ENCODE measurements around the gene KANSL1. TPM values are rescaled to one million over a fixed set of nuclear protein-coding genes. Genes with fewer than 3 reads are reported as not detected.

Gene KANSL1
- total RNA-seq, 1 donor from 2014 or later: 99.8 TPM

DNA sequence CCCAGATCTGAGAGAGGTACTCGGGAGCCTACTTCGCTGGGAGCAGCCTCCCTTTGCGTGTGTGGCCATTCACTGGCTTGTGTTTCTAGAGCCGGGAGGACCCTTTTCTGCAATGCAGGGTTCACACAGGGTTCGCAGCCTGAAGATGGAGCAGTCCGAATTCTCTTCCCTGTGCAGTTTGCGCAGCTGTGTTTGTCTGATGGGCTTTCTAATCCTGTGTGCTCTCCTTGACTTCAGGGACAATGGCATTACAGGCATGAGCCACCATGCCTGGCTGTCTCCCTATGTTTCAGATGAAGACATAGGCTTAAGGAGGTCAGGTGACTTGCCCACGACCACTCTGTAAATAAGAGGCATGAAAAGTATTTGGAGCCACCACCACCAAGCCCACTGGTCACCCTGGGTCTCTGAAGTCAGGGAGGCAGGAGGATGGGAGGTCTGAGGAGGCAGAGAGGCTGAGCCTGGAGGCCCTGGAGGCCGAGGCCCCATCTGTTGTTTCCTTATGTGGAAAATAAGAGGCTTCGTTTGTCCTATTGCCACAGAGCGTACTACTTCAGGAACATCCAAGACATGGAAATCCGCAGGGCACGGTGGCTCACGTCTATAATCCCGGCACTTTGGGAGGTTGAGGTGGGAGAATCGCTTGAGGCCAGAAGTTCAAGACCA is 199.1 kb downstream of the KANSL1 start:
- H2AFZ ChIP-seq (ENCODE audit: low read depth, low read length): no peak overlapping the region
- H3K36me3 ChIP-seq (ENCODE audit: insufficient read depth, low read length): no peaks in the 10 kb centered on the region
- no peak overlapping the region for H3K27ac ChIP-seq (ENCODE audit: low read depth, low read length)
- H3K9me3 Mint-ChIP-seq (ENCODE audit: unreplicated experiment): peaks cover 7% of the 10 kb centered on the region
- no peaks in the 10 kb centered on the region for H3K79me2 ChIP-seq (ENCODE audit: insufficient read depth, low read length)
- H3K27me3 Mint-ChIP-seq (ENCODE audit: low read depth, unreplicated experiment): peaks cover 3% of the 10 kb centered on the region
- no peaks in the 10 kb centered on the region for H3K27me3 ChIP-seq (ENCODE audit: insufficient read depth, low read length)
- FAIRE-seq (no peak), DNase-seq (ENCODE audit: low read depth) (no peak)
- H3K4me2 ChIP-seq (ENCODE audit: low read length): no peak overlapping the region
- peaks cover 4% of the 10 kb centered on the region for H3K4me1 Mint-ChIP-seq (ENCODE audit: low read depth, unreplicated experiment)
- H4K20me1 ChIP-seq (ENCODE audit: insufficient read depth, low read length): no peaks in the 10 kb centered on the region
- TF ChIP-seq EZH2 (IDR thresholded peaks at IDR 0.05; ENCODE audit: insufficient read depth, low read length): no peak
- TF ChIP-seq, protein P1, sequence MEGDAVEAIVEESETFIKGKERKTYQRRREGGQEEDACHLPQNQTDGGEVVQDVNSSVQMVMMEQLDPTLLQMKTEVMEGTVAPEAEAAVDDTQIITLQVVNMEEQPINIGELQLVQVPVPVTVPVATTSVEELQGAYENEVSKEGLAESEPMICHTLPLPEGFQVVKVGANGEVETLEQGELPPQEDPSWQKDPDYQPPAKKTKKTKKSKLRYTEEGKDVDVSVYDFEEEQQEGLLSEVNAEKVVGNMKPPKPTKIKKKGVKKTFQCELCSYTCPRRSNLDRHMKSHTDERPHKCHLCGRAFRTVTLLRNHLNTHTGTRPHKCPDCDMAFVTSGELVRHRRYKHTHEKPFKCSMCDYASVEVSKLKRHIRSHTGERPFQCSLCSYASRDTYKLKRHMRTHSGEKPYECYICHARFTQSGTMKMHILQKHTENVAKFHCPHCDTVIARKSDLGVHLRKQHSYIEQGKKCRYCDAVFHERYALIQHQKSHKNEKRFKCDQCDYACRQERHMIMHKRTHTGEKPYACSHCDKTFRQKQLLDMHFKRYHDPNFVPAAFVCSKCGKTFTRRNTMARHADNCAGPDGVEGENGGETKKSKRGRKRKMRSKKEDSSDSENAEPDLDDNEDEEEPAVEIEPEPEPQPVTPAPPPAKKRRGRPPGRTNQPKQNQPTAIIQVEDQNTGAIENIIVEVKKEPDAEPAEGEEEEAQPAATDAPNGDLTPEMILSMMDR (IDR thresholded peaks at IDR 0.05; ENCODE audit: insufficient read depth, low read depth, low read length): no peak
- H3K36me3 Mint-ChIP-seq (ENCODE audit: low read depth, unreplicated experiment): no peaks in the 10 kb centered on the region
- H3K9me3 ChIP-seq (ENCODE audit: insufficient read depth, low read depth, low read length): no peaks in the 10 kb centered on the region
- no peak overlapping the region for H3K9ac ChIP-seq (ENCODE audit: low read length)
- no peak overlapping the region for H3K4me3 Mint-ChIP-seq (ENCODE audit: unreplicated experiment)
- H3K4me1 ChIP-seq (ENCODE audit: insufficient read depth, low read length): peaks cover 6% of the 10 kb centered on the region
- no peak overlapping the region for H3K27ac Mint-ChIP-seq (ENCODE audit: unreplicated experiment)
- H3K4me3 ChIP-seq (ENCODE audit: insufficient read depth, low read depth, low read length): no peak overlapping the region

DNA sequence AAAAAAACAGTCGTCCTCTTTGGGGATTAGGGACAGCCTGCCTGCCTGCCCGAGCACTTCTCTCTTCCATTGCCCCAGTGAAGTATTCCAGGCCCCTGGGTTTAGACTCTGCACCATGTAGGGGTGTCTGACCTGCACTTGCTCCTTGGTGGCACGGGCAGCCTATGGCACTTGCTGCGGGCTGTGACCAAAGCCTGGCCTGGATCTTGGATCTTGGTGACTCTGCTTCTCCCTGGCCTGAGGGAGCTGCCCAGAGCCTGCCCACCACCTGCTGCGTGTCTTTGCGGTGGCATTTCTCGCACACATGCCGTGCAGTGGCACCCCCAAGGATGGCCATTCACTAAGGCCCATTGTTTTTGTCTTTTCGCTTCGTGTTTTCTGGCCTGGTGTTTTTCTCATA is 200.3 kb downstream of the KANSL1 start:
- no peak overlapping the region for H3K9ac ChIP-seq (ENCODE audit: low read length)
- H3K4me3 Mint-ChIP-seq (ENCODE audit: unreplicated experiment): no peak overlapping the region
- no peaks in the 10 kb centered on the region for H3K36me3 Mint-ChIP-seq (ENCODE audit: low read depth, unreplicated experiment)
- H3K27me3 Mint-ChIP-seq (ENCODE audit: low read depth, unreplicated experiment): peaks cover 3% of the 10 kb centered on the region
- peaks cover 2% of the 10 kb centered on the region for H3K27me3 ChIP-seq (ENCODE audit: insufficient read depth, low read length)
- H3K36me3 ChIP-seq (ENCODE audit: insufficient read depth, low read length): no peaks in the 10 kb centered on the region
- no peak for FAIRE-seq
- no peak for DNase-seq (ENCODE audit: low read depth)
- no peak overlapping the region for H3K4me2 ChIP-seq (ENCODE audit: low read length)
- H3K9me3 Mint-ChIP-seq (ENCODE audit: unreplicated experiment): peaks cover 9% of the 10 kb centered on the region
- H4K20me1 ChIP-seq (ENCODE audit: insufficient read depth, low read length): no peaks in the 10 kb centered on the region
- no peaks in the 10 kb centered on the region for H3K9me3 ChIP-seq (ENCODE audit: insufficient read depth, low read depth, low read length)
- H3K79me2 ChIP-seq (ENCODE audit: insufficient read depth, low read length): no peaks in the 10 kb centered on the region
- TF ChIP-seq, protein P1 (IDR thresholded peaks at IDR 0.05; ENCODE audit: insufficient read depth, low read depth, low read length): no peak
- TF ChIP-seq EZH2 (IDR thresholded peaks at IDR 0.05; ENCODE audit: insufficient read depth, low read length): no peak
- no peak overlapping the region for H3K27ac Mint-ChIP-seq (ENCODE audit: unreplicated experiment)
- no peak overlapping the region for H3K27ac ChIP-seq (ENCODE audit: low read depth, low read length)
- peaks cover 6% of the 10 kb centered on the region for H3K4me1 ChIP-seq (ENCODE audit: insufficient read depth, low read length)
- no peak overlapping the region for H3K4me3 ChIP-seq (ENCODE audit: insufficient read depth, low read depth, low read length)
- no peak overlapping the region for H2AFZ ChIP-seq (ENCODE audit: low read depth, low read length)
- H3K4me1 Mint-ChIP-seq (ENCODE audit: low read depth, unreplicated experiment): peaks cover 4% of the 10 kb centered on the region

- TF ChIP-seq, protein P1 (IDR thresholded peaks at IDR 0.05; ENCODE audit: insufficient read depth, low read depth, low read length): no peak
- TF ChIP-seq EZH2 (IDR thresholded peaks at IDR 0.05; ENCODE audit: insufficient read depth, low read length): no peak
- peaks cover 9% of the 10 kb centered on the region for H3K9me3 Mint-ChIP-seq (ENCODE audit: unreplicated experiment)
- no peaks in the 10 kb centered on the region for H3K36me3 ChIP-seq (ENCODE audit: insufficient read depth, low read length)
- no peaks in the 10 kb centered on the region for H3K9me3 ChIP-seq (ENCODE audit: insufficient read depth, low read depth, low read length)
- H3K27me3 Mint-ChIP-seq (ENCODE audit: low read depth, unreplicated experiment): peaks cover 3% of the 10 kb centered on the region
- no peak overlapping the region for H3K4me2 ChIP-seq (ENCODE audit: low read length)
- H3K4me3 Mint-ChIP-seq (ENCODE audit: unreplicated experiment): no peak overlapping the region
- no peaks in the 10 kb centered on the region for H3K79me2 ChIP-seq (ENCODE audit: insufficient read depth, low read length)
- no peak overlapping the region for H3K27ac Mint-ChIP-seq (ENCODE audit: unreplicated experiment)
- H3K27me3 ChIP-seq (ENCODE audit: insufficient read depth, low read length): peaks cover 5% of the 10 kb centered on the region
- DNase-seq (ENCODE audit: low read depth): no peak
- H2AFZ ChIP-seq (ENCODE audit: low read depth, low read length): no peak overlapping the region
- no peak for FAIRE-seq
- H3K4me1 Mint-ChIP-seq (ENCODE audit: low read depth, unreplicated experiment): peaks cover 2% of the 10 kb centered on the region
- H3K4me3 ChIP-seq (ENCODE audit: insufficient read depth, low read depth, low read length): no peak overlapping the region
- no peaks in the 10 kb centered on the region for H3K4me1 ChIP-seq (ENCODE audit: insufficient read depth, low read length)
- H3K27ac ChIP-seq (ENCODE audit: low read depth, low read length): no peak overlapping the region
- no peaks in the 10 kb centered on the region for H4K20me1 ChIP-seq (ENCODE audit: insufficient read depth, low read length)
- H3K36me3 Mint-ChIP-seq (ENCODE audit: low read depth, unreplicated experiment): no peaks in the 10 kb centered on the region
- H3K9ac ChIP-seq (ENCODE audit: low read length): no peak overlapping the region
These were observed 201.1 kb downstream of the KANSL1 start for GRCh38 chr17:45992175-45992574.
